ENCODE measurements around the gene PRPS1L1. TPM values are rescaled to one million over a fixed set of nuclear protein-coding genes. Genes with fewer than 3 reads are reported as not detected.

The PRPS1L1 gene
- total RNA-seq, 1 experiment from 2014 or later, result not detected

DNA sequence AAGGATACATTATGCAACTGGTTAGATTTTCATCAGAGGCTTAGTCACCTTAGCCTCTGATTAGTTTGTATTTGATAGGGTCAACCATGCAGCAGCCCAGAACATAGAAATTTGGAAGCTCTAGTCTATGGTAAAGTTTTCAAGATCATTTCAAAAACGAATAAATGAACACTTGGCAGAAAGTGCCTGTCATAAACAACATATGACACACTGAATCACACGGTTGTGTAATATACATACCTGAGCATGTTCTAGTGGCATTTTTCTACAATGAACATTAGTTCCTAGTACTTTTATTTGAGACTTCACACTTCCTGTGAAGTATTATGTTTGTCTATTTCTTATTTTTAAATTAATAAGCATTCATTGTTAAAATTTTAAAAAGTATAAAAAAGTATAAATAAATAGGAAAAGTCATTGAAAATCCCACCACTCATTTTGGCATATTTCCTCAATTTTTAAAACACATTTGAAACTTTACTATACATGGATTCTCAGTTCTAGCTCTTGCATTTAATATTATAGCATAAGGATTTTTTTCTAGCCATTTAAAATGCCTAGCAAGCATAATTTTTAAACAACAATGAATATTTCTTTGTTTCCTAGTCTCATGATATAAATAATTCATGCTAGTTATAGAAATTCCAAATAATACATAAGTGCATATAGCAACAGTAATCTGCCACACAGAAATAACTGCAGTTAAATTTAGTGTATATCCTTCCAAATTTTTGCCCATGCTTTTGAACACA is 25.7 kb upstream of the PRPS1L1 start:
- intact Hi-C loops (cut with micrococcal nuclease; ENCODE audit: unreplicated experiment), result no loop called here
- Histone ChIP-seq H3K4me1 (ENCODE audit: insufficient read depth, low read length, poor library complexity, severe bottlenecking) (no peaks in the 10 kb centered on the region), H3K36me3 (ENCODE audit: insufficient read depth, low read length, poor library complexity, severe bottlenecking) (no peaks in the 10 kb centered on the region), H3K9me3 (ENCODE audit: low read depth, low read length, poor library complexity, severe bottlenecking) (no peaks in the 10 kb centered on the region), H3K4me3 (ENCODE audit: low read depth, low read length, poor library complexity, severe bottlenecking) (no peak overlapping the region), H3K27me3 (replicated peaks; ENCODE audit: insufficient read depth, low read depth, low read length, poor library complexity) (no peaks in the 10 kb centered on the region), H3K27ac (ENCODE audit: low read depth, low read length, poor library complexity, severe bottlenecking) (no peak overlapping the region)
- TF ChIP-seq EZH2 (IDR thresholded peaks at IDR 0.05; ENCODE audit: borderline replicate concordance, low read depth, low read length, poor library complexity, severe bottlenecking), result no peak
- TF ChIP-seq, protein P1, sequence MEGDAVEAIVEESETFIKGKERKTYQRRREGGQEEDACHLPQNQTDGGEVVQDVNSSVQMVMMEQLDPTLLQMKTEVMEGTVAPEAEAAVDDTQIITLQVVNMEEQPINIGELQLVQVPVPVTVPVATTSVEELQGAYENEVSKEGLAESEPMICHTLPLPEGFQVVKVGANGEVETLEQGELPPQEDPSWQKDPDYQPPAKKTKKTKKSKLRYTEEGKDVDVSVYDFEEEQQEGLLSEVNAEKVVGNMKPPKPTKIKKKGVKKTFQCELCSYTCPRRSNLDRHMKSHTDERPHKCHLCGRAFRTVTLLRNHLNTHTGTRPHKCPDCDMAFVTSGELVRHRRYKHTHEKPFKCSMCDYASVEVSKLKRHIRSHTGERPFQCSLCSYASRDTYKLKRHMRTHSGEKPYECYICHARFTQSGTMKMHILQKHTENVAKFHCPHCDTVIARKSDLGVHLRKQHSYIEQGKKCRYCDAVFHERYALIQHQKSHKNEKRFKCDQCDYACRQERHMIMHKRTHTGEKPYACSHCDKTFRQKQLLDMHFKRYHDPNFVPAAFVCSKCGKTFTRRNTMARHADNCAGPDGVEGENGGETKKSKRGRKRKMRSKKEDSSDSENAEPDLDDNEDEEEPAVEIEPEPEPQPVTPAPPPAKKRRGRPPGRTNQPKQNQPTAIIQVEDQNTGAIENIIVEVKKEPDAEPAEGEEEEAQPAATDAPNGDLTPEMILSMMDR (conservative IDR thresholded peaks at IDR 0.05; ENCODE audit: low read depth, low read length), result no peak
- BruUV-seq (replicated peaks), result no TSS peak
- no peak for DNase-seq (ENCODE audit: low spot score)
- CTCF ChIA-PET, result no interaction called here
- POLR2A ChIA-PET (ENCODE audit: low non-redundant PET), result no interaction called here

DNA sequence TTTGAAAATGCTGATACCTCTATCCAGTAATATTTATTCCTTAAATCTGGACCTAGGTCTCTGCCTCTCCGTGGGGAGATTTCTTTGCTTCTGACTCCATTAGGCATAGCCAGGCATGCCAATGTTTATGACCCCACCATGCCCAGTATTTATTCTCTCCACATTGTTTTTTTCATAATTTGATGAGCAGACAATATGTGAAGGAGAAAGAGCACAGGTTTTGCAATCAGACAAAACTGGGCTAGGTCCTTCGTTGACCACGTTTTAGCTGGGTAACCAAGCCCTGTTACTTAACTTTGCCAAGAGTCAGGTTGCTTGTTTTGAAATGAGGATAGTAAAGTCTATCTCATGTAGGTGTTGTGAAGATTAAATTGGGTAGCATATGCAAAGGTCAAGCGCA is 21.6 kb upstream of the PRPS1L1 start:
- TF ChIP-seq, protein P1 (conservative IDR thresholded peaks at IDR 0.05; ENCODE audit: low read depth, low read length), result no peak
- TF ChIP-seq EZH2 (IDR thresholded peaks at IDR 0.05; ENCODE audit: borderline replicate concordance, low read depth, low read length, poor library complexity, severe bottlenecking), result no peak
- ChIA-PET POLR2A (ENCODE audit: low non-redundant PET) (no interaction called here), CTCF (no interaction called here)
- BruUV-seq (replicated peaks), result no TSS peak
- no peak overlapping the region for H3K4me3 ChIP-seq (ENCODE audit: low read depth, low read length, poor library complexity, severe bottlenecking)
- no peaks in the 10 kb centered on the region for H3K36me3 ChIP-seq (ENCODE audit: insufficient read depth, low read length, poor library complexity, severe bottlenecking)
- DNase-seq (ENCODE audit: low spot score), result no peak
- intact Hi-C loops (cut with micrococcal nuclease; ENCODE audit: unreplicated experiment), result no loop called here
- H3K9me3 ChIP-seq (ENCODE audit: low read depth, low read length, poor library complexity, severe bottlenecking), result no peaks in the 10 kb centered on the region
- H3K4me1 ChIP-seq (ENCODE audit: insufficient read depth, low read length, poor library complexity, severe bottlenecking), result no peaks in the 10 kb centered on the region
- no peak overlapping the region for H3K27ac ChIP-seq (ENCODE audit: low read depth, low read length, poor library complexity, severe bottlenecking)
- H3K27me3 ChIP-seq (replicated peaks; ENCODE audit: insufficient read depth, low read depth, low read length, poor library complexity), result no peaks in the 10 kb centered on the region

DNA sequence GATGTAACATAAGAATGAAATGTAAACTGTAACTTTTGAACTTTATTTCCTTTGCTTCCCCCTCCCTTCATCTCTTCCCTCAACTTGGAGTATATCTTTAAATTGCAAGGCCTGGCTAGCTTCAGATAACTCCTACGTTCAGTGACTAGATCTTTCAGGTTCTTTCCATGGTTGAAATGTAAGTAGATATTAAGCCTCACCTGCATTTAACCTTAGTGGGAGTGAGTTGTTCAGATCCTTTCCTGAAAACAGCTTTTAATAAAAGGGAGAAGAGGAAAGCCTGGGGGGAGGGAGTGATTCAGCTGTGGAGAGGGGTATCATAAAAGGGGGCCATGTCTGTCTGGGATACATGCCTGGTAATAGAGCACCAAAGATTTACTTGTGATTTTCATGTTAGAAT is 19.0 kb upstream of the PRPS1L1 start:
- POLR2A ChIA-PET (ENCODE audit: low non-redundant PET), result no interaction called here
- intact Hi-C loops (cut with micrococcal nuclease; ENCODE audit: unreplicated experiment), result no loop called here
- Histone ChIP-seq H3K36me3 (ENCODE audit: insufficient read depth, low read length, poor library complexity, severe bottlenecking) (no peaks in the 10 kb centered on the region), H3K27me3 (replicated peaks; ENCODE audit: insufficient read depth, low read depth, low read length, poor library complexity) (no peaks in the 10 kb centered on the region), H3K9me3 (ENCODE audit: low read depth, low read length, poor library complexity, severe bottlenecking) (no peaks in the 10 kb centered on the region), H3K4me3 (ENCODE audit: low read depth, low read length, poor library complexity, severe bottlenecking) (no peak overlapping the region), H3K4me1 (ENCODE audit: insufficient read depth, low read length, poor library complexity, severe bottlenecking) (no peaks in the 10 kb centered on the region), H3K27ac (ENCODE audit: low read depth, low read length, poor library complexity, severe bottlenecking) (no peak overlapping the region)
- no peak for DNase-seq (ENCODE audit: low spot score)
- CTCF ChIA-PET, result no interaction called here
- TF ChIP-seq EZH2 (IDR thresholded peaks at IDR 0.05; ENCODE audit: borderline replicate concordance, low read depth, low read length, poor library complexity, severe bottlenecking), result no peak
- TF ChIP-seq, protein P1 (conservative IDR thresholded peaks at IDR 0.05; ENCODE audit: low read depth, low read length), result no peak
- no TSS peak for BruUV-seq (replicated peaks)

Data from A673 (cell line).